Stimulated activated effector memory CD8-positive, alpha-beta T cell treated with anti-CD3 and anti-CD28 coated beads, Interleukin-12 subunit alpha, Interleukin-12 subunit beta, amount 100 ng/mL, for 72 hours (primary cell): ENCODE data around the gene LDLR.
"Not testable (repeated sequence)": the region's sequence is repeated elsewhere in the genome, so short reads cannot be mapped to it uniquely, and the experiment has no call there.

Experiments used
- ATAC-seq: fragments of 150-1000 bp; cut with Tn5 transposase; 2 replicates; pipeline ENCODE4 v1.10.0; 2021
- DNase-seq, 2 donors: peaks; one replicate each; pipeline ENCODE4 v3.0.0; 2021 to 2022; ENCODE audit warnings: low spot score in 2 of 2
- H3K27ac Mint-ChIP-seq: one replicate; pipeline ENCODE4 v1.8.0; 2022; ENCODE audit warnings: mild to moderate bottlenecking, mixed read lengths
- H3K36me3 Mint-ChIP-seq: one replicate; pipeline ENCODE4 v1.8.0; 2022; ENCODE audit warnings: mild to moderate bottlenecking, mixed read lengths
- H3K4me1 Mint-ChIP-seq: one replicate; pipeline ENCODE4 v1.8.0; 2022; ENCODE audit warnings: mixed read lengths
- H3K4me3 Mint-ChIP-seq: one replicate; pipeline ENCODE4 v1.8.0; 2022; ENCODE audit warnings: mild to moderate bottlenecking, mixed read lengths
- H3K9me3 Mint-ChIP-seq: one replicate; pipeline ENCODE4 v1.8.0; 2022; ENCODE audit warnings: mixed read lengths

The LDLR gene

DNA sequence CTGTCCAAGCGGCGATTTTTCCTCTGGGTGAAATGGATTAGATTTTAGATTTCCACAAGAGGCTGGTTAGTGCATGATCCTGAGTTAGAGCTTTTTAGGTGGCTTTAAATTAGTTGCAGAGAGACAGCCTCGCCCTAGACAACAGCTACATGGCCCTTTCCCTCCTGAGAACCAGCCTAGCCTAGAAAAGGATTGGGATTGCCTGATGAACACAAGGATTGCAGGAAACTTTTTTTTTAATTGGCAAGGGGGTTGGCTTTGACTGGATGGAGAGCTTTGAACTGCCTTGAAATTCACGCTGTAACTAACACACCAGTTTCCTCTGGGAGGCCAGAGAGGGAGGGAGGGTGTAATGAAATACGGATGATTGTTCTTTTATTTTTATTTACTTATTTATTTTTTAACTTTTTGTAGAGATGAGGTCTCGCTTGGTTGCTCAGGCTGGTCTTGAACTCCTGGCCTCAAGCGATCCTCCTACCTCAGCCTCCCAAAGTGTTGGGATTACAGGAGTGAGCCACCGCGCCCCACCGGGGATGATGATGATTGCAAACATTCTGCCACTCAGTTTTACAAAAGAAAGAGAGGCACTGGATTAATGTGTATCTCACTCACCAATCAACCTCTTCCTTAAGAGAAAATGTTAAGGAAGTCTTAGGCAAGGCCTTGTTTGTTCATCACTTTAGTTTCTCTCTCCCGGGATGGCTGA is 1.9 kb downstream of the LDLR start:
- ATAC-seq (no peak), DNase-seq (peak in 1 of 2 donors; percentile 55)
- peak overlapping the region; percentile 98 for H3K27ac Mint-ChIP-seq
- H3K9me3 Mint-ChIP-seq = no peaks in the 10 kb centered on the region
- H3K4me1 Mint-ChIP-seq = peaks cover 45% of the 10 kb centered on the region
- H3K36me3 Mint-ChIP-seq = peaks cover 67% of the 10 kb centered on the region
- peak overlapping the region; percentile 95 for H3K4me3 Mint-ChIP-seq

DNA sequence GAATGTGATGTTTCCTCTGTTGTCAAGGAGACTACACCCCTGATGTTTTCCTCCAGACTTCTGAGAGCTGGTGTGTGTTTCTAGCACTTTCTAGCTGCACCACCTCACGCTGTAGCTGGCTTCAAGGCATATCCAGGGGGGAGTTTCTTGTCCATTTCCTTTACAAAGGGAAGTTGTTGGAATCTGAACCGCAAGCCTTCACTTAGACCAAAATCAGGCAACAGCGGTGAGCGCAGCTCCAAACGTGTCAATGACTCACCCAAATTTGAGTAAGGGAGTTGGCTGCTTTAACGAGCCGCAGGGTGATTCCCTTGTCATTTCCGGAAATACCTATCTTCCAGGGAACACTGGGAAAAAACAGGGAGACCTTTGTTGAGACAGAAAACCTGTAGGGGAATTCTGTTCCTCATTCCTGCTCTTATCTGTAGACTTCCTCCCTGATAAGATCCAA is 2.5 kb downstream of the LDLR start:
- Mint-ChIP-seq H3K4me1 (peaks cover 51% of the 10 kb centered on the region), H3K9me3 (no peaks in the 10 kb centered on the region), H3K4me3 (peak overlapping the region; percentile 95), H3K27ac (peak overlapping the region; percentile 98), H3K36me3 (peaks cover 72% of the 10 kb centered on the region)
- no peak for ATAC-seq
- DNase-seq = peak; percentile 29 to 81

DNA sequence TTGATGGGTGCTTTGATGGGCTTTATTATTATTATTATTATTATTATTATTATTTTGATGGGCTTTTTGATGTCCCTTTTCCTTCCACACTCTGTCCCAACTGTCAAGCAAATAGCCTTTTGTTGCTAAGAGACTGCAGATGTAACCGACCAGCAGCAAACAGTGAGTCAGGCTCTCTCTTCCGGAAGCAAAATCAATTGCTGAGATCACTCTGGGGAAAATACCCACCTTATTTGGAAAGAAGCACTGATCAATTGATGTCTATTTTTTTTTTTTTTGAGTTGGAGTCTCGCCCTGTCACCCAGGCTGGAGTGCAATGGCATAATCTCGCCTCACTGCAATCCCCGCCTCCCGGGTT is 2.9 kb downstream of the LDLR start:
- ATAC-seq (peak; percentile 36), DNase-seq (no peak)
- H3K27ac Mint-ChIP-seq = peak overlapping the region; percentile 98
- H3K36me3 Mint-ChIP-seq = peaks cover 77% of the 10 kb centered on the region
- peak overlapping the region; percentile 95 for H3K4me3 Mint-ChIP-seq
- peaks cover 51% of the 10 kb centered on the region for H3K4me1 Mint-ChIP-seq
- no peaks in the 10 kb centered on the region for H3K9me3 Mint-ChIP-seq

DNA sequence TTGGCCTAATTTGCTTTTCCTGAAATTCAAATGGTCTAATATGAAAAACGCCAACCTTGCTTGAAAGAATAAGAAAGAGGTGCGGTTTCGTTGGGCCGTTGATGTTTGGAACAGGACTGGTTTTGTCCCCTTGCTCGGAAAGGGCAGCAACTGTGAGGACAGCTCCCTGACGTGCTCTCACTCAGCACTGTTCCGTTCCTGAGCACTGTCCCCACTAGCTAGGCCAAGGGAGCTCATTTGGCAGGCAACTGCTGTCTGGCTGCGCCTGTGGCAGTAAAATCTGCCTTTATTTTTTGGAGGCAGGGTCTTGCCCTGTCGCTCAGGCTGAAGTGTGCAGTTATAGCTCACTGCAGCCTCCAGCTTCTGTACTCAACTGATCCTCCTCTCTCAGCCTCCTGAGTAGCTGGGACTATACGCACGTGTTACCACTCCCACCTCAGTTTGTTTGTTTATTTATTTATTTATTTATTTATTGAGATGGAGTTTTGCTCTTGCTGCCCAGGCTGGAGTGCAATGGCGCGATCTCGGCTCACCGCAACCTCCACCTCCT is 4.5 kb downstream of the LDLR start:
- ATAC-seq = no peak
- H3K4me1 Mint-ChIP-seq = peaks cover 45% of the 10 kb centered on the region
- peak overlapping the region; percentile 98 for H3K27ac Mint-ChIP-seq
- H3K4me3 Mint-ChIP-seq = peak overlapping the region; percentile 95
- peaks cover 93% of the 10 kb centered on the region for H3K36me3 Mint-ChIP-seq
- no peak for DNase-seq
- no peaks in the 10 kb centered on the region for H3K9me3 Mint-ChIP-seq

DNA sequence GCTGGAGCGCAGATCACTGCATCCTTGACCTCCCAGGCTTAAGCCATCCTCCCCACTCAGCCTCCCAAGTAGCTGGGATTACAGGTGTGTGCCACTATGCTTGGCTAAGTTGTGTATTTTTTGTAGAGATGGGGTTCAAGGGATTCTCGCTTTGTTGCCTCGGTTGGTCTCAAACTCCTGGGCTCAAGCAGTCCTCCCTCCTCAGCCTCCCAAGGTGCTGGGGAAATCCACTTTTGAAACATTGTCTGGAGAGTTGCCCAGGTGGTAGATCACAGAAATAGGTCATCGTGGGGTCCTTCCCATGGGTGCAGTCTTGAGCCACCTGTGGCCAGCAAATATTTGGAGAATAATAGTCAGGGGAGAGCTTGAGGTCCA is 5.2 kb downstream of the LDLR start:
- no peak for ATAC-seq
- peaks cover 40% of the 10 kb centered on the region for H3K4me1 Mint-ChIP-seq
- peak overlapping the region; percentile 95 for H3K4me3 Mint-ChIP-seq
- peak overlapping the region; percentile 70 for H3K27ac Mint-ChIP-seq
- no peaks in the 10 kb centered on the region for H3K9me3 Mint-ChIP-seq
- H3K36me3 Mint-ChIP-seq = peaks cover 96% of the 10 kb centered on the region
- DNase-seq = peak in 1 of 2 donors; percentile 55

DNA sequence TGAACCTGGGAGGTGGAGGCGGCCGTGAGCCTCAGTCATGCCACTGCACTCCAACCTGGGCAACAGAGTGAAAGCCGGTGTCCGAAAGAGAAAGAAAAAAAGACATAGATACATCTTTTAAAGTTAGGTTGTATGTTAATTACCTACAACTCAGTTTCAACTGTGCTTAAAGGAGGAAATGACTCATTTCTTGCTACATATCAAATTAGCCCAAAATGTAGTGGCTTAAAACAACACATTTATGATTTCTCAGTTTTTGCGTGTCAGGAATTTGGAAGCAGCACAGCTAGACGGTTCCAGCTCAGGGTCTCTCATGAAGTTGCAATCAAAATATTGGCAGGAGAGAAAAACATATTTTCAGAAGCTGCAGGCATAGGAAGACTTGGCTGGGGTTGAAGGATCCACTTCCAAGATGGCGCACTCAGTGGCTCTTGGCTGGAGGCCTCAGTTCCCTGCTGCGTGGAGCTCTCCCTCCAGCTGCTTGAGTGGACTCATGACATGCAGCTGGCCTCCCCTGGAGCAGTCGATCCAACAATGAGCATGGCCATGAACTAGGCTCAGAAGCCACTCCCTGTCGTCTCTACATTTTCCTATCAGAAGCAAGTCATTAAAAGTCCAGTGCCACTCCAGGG is 7.1 kb downstream of the LDLR start:
- peak; percentile 57 for ATAC-seq
- H3K27ac Mint-ChIP-seq = peak overlapping the region; percentile 70
- H3K9me3 Mint-ChIP-seq = no peaks in the 10 kb centered on the region
- peaks cover 99% of the 10 kb centered on the region for H3K36me3 Mint-ChIP-seq
- peak in 1 of 2 donors; percentile 60 for DNase-seq
- peak overlapping the region; percentile 95 for H3K4me3 Mint-ChIP-seq
- H3K4me1 Mint-ChIP-seq = peaks cover 48% of the 10 kb centered on the region

DNA sequence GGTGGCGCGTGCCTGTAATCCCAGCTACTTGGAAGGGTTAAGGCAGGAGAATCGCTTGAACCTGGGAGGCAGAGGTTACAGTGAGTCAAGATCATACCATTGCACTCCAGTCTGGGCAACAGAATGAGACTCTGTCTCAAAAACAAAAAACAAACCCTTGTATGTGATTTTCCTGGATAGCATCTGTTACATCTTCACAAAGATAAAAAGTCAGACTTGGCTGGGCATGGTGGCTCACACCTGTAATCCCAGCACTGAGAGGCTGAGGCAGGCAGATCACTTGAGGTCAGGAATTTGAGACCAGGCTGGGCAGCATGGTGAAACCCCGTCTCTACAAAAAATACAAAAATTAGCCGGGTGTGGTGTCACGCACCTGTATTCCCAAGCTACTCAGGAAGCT is 8.1 kb downstream of the LDLR start:
- H3K36me3 Mint-ChIP-seq = peaks cover 100% of the 10 kb centered on the region
- not testable (repeated sequence) for DNase-seq, H3K27ac Mint-ChIP-seq, H3K9me3 Mint-ChIP-seq, ATAC-seq, H3K4me3 Mint-ChIP-seq
- peaks cover 46% of the 10 kb centered on the region for H3K4me1 Mint-ChIP-seq

DNA sequence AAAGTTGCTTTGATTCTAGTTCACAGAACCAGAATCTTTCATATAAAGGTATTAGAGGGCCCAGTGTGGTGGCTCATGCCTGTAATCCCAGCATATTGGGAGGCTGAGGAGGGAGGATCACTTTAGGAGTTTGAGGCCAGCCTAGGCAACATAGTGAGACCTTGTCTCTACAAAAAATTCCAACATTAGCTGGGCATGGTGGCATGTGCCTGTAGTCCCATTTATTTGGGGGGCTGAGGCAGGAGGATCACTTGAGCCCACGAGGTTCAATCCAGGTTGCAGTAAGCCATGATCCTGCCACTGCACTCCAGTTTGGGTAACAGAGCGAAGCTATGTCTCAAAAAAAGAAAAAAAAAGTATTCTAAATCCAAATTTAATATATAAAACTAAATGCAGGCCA is 9.1 kb downstream of the LDLR start:
- peaks cover 100% of the 10 kb centered on the region for H3K36me3 Mint-ChIP-seq
- no peaks in the 10 kb centered on the region for H3K9me3 Mint-ChIP-seq
- peaks cover 36% of the 10 kb centered on the region for H3K4me1 Mint-ChIP-seq
- DNase-seq = no peak
- H3K4me3 Mint-ChIP-seq = no peak overlapping the region
- ATAC-seq = no peak
- no peak overlapping the region for H3K27ac Mint-ChIP-seq

DNA sequence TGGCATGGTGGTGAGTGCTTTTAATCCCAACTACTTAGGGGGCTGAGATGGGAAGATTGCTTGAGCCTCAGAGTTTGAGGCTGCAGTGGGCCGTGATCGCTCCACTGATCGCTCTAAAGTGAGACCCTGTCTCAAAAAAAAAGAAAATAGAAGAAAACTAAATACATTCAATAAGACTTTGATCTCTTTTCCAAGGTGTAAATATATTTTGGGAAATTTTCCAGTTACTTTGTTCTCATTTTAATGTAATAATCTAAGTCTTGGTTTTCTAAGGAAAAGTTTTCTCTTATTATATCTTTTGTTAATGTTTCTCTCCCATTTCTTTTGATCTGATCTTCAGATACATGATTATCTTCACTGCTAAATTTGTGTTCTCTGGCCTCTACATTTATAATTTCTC is 9.6 kb downstream of the LDLR start:
- DNase-seq (no peak), ATAC-seq (no peak)
- no peak overlapping the region for H3K4me3 Mint-ChIP-seq
- peaks cover 31% of the 10 kb centered on the region for H3K4me1 Mint-ChIP-seq
- H3K9me3 Mint-ChIP-seq = no peaks in the 10 kb centered on the region
- H3K27ac Mint-ChIP-seq = no peak overlapping the region
- H3K36me3 Mint-ChIP-seq = peaks cover 100% of the 10 kb centered on the region

DNA sequence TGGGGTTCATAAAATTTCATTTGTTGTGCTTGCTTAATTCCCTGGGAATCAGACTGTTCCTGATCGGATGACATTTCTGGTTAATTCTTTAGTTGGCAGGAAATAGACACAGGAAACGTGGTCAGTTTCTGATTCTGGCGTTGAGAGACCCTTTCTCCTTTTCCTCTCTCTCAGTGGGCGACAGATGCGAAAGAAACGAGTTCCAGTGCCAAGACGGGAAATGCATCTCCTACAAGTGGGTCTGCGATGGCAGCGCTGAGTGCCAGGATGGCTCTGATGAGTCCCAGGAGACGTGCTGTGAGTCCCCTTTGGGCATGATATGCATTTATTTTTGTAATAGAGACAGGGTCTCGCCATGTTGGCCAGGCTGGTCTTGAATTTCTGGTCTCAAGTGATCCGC is 10.8 kb downstream of the LDLR start:
- H3K36me3 Mint-ChIP-seq = peaks cover 100% of the 10 kb centered on the region
- peaks cover 22% of the 10 kb centered on the region for H3K4me1 Mint-ChIP-seq
- no peaks in the 10 kb centered on the region for H3K9me3 Mint-ChIP-seq
- DNase-seq = no peak
- H3K27ac Mint-ChIP-seq = peak overlapping the region; percentile 26
- ATAC-seq = no peak
- no peak overlapping the region for H3K4me3 Mint-ChIP-seq

DNA sequence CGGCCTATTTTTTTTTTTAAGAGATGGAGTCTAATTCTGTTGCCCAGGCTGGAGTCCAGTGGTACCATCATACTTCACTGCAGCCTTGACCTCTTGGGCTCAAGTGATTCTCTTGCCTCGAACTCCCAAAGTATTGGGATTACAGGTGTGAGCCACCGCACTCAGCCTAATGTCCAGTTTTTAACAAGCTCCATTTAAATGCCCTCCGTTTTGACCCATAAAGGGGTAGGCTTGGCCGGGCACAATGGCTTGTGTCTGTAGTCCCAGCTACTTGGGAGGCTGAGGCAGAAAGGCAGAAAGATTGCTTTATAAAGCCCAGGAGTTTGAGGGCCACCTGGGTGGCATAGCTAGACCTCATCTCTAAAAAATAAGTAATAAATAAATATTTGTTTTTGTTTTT is 11.8 kb downstream of the LDLR start:
- Mint-ChIP-seq H3K36me3 (peaks cover 100% of the 10 kb centered on the region), H3K4me3 (no peak overlapping the region), H3K4me1 (peaks cover 15% of the 10 kb centered on the region), H3K27ac (no peak overlapping the region), H3K9me3 (no peaks in the 10 kb centered on the region)
- ATAC-seq (no peak), DNase-seq (no peak)

DNA sequence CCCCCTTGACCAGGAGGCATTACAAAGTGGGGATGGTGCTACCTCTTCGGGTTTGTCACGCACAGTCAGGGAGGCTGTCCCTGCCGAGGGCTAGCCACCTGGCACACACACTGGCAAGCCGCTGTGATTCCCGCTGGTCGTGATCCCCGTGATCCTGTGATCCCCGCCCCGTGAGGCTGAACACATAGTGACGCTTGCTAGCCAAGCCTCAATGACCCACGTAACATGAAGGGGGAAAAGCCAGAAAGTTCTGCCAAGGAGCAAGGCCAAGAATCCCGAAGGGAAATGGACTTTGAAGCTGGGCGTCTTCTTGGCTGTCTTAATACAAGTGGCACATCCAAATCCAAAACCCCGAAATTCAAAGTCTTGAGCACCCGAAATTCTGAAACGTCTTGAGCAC is 13.7 kb downstream of the LDLR start:
- peaks cover 8% of the 10 kb centered on the region for H3K4me1 Mint-ChIP-seq
- no peak overlapping the region for H3K27ac Mint-ChIP-seq
- DNase-seq (no peak), ATAC-seq (no peak)
- no peak overlapping the region for H3K4me3 Mint-ChIP-seq
- H3K36me3 Mint-ChIP-seq = peaks cover 100% of the 10 kb centered on the region
- no peaks in the 10 kb centered on the region for H3K9me3 Mint-ChIP-seq

DNA sequence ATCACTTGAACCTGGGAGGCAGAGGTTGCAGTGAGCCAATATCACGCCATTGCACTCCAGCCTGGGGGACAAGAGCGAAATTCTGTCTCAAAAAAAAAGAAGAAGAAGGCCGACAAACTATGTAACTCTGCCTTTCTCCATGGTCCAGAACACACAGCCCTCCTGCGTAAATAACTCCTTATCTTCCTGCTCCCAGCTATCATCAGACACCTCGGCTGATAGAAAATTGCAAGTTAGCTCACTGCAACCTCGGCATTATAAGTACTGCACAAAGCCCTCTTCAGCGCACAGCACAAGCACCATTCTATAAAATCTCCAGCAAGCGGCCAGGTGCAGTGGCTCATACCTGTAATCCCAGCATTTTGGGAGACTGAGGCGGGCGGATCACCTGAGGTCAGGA is 14.4 kb downstream of the LDLR start:
- H3K27ac Mint-ChIP-seq, H3K4me1 Mint-ChIP-seq, ATAC-seq, H3K4me3 Mint-ChIP-seq, H3K9me3 Mint-ChIP-seq, DNase-seq: not testable (repeated sequence)
- peaks cover 100% of the 10 kb centered on the region for H3K36me3 Mint-ChIP-seq

DNA sequence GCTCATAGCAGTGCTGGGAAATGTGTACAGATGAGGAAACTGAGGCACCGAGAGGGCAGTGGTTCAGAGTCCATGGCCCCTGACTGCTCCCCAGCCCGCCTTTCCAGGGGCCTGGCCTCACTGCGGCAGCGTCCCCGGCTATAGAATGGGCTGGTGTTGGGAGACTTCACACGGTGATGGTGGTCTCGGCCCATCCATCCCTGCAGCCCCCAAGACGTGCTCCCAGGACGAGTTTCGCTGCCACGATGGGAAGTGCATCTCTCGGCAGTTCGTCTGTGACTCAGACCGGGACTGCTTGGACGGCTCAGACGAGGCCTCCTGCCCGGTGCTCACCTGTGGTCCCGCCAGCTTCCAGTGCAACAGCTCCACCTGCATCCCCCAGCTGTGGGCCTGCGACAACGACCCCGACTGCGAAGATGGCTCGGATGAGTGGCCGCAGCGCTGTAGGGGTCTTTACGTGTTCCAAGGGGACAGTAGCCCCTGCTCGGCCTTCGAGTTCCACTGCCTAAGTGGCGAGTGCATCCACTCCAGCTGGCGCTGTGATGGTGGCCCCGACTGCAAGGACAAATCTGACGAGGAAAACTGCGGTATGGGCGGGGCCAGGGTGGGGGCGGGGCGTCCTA is 15.9 kb downstream of the LDLR start:
- H3K4me3 Mint-ChIP-seq = no peak overlapping the region
- no peak for ATAC-seq
- no peaks in the 10 kb centered on the region for H3K9me3 Mint-ChIP-seq
- DNase-seq = no peak
- peaks cover 2% of the 10 kb centered on the region for H3K4me1 Mint-ChIP-seq
- peaks cover 100% of the 10 kb centered on the region for H3K36me3 Mint-ChIP-seq
- H3K27ac Mint-ChIP-seq = no peak overlapping the region

DNA sequence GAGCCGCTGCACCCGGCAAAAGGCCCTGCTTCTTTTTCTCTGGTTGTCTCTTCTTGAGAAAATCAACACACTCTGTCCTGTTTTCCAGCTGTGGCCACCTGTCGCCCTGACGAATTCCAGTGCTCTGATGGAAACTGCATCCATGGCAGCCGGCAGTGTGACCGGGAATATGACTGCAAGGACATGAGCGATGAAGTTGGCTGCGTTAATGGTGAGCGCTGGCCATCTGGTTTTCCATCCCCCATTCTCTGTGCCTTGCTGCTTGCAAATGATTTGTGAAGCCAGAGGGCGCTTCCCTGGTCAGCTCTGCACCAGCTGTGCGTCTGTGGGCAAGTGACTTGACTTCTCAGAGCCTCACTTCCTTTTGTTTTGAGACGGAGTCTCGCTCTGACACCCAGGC is 17.2 kb downstream of the LDLR start:
- H3K9me3 Mint-ChIP-seq = no peaks in the 10 kb centered on the region
- peaks cover 100% of the 10 kb centered on the region for H3K36me3 Mint-ChIP-seq
- DNase-seq (no peak), ATAC-seq (no peak)
- no peak overlapping the region for H3K27ac Mint-ChIP-seq
- H3K4me3 Mint-ChIP-seq = no peak overlapping the region
- no peaks in the 10 kb centered on the region for H3K4me1 Mint-ChIP-seq

DNA sequence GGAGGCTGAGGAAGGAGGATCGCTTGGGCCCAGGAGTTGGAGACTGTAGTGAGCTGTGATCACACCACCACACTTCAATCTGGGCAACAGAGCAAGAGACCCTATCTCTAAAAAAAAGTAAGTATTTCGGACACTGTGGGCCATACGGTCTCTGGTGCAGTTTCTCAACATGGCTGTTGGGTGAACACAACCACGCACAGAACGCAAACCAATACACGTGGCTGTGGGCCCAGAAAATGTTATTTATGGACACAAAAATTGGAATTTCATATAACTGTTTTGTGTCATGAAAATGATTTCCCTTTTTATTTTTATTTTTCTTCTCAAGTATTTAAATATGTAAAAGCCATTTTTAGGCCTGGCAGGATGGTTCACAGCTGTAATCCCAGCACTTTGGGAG is 19.5 kb downstream of the LDLR start:
- ATAC-seq = no peak

More for the DNA sequence above, 19.5 kb downstream of the LDLR start:
- H3K36me3 Mint-ChIP-seq = peaks cover 100% of the 10 kb centered on the region
- no peaks in the 10 kb centered on the region for H3K9me3 Mint-ChIP-seq
- H3K27ac Mint-ChIP-seq = no peak overlapping the region
- H3K4me3 Mint-ChIP-seq = no peak overlapping the region
- DNase-seq = no peak
- peaks cover 7% of the 10 kb centered on the region for H3K4me1 Mint-ChIP-seq
